GM08714 (cell line): ENCODE measurements around the gene HNMT.
"Not testable (repeated sequence)": the region's sequence is repeated elsewhere in the genome, so short reads cannot be mapped to it uniquely, and the experiment has no call there.

Source experiments
- H3K4me3 ChIP-seq: fragments of 200-500 bp; sonication (Bioruptor generic); 2 replicates; pipeline ENCODE4 v1.5.1; 2014; ENCODE audit warnings: mild to moderate bottlenecking, low read length, inconsistent platforms
- ZNF274 ChIP-seq: IDR thresholded peaks from 2 replicates; pipeline ENCODE4 v1.6.1; 2012; ENCODE audit warnings: mild to moderate bottlenecking, low read depth, low read length

Gene HNMT

GRCh38 chr2:137964066-137964858 lies at the start of gene HNMT:
TSS of gene HNMT (plus strand) at chr2:137964473. CDS start at chr2:137964492, 19 bp downstream.
- TF ChIP-seq ZNF274: no peak
- H3K4me3 ChIP-seq: peak within 1 kb of the TSS; percentile 5; the same call in 1 of the 2 replicates

- H3K4me3 ChIP-seq: no peak overlapping the region
- TF ChIP-seq ZNF274: no peak
Observed at GRCh38 chr2:137921105-137921880, 43.0 kb upstream of the HNMT start.

GRCh38 chr2:137922171-137922570 lies 42.1 kb upstream of the HNMT start:
- H3K4me3 ChIP-seq: not testable (repeated sequence)

- H3K4me3 ChIP-seq: no peak overlapping the region
- no peak for TF ChIP-seq ZNF274
Observed at GRCh38 chr2:137924019-137924418, 40.3 kb upstream of the HNMT start.

- no peak for TF ChIP-seq ZNF274
- H3K4me3 ChIP-seq: no peak overlapping the region
Observed at GRCh38 chr2:137925599-137925998, 38.7 kb upstream of the HNMT start.

- TF ChIP-seq ZNF274: no peak
- H3K4me3 ChIP-seq: no peak overlapping the region
Observed at GRCh38 chr2:137927846-137928245, 36.4 kb upstream of the HNMT start.

GRCh38 chr2:137928547-137929518 lies 35.4 kb upstream of the HNMT start:
- no peak for TF ChIP-seq ZNF274
- no peak overlapping the region for H3K4me3 ChIP-seq

- TF ChIP-seq ZNF274: no peak
- H3K4me3 ChIP-seq: no peak overlapping the region
Observed at GRCh38 chr2:137929519-137929916, 34.8 kb upstream of the HNMT start.

GRCh38 chr2:137930146-137930545 lies 34.1 kb upstream of the HNMT start:
- H3K4me3 ChIP-seq: no peak overlapping the region
- TF ChIP-seq ZNF274: no peak

- H3K4me3 ChIP-seq: no peak overlapping the region
- no peak for TF ChIP-seq ZNF274
Observed at GRCh38 chr2:137935591-137935990, 28.7 kb upstream of the HNMT start.

- TF ChIP-seq ZNF274: no peak
- H3K4me3 ChIP-seq: no peak overlapping the region
Observed at GRCh38 chr2:137937246-137937645, 27.0 kb upstream of the HNMT start.

GRCh38 chr2:137937778-137938177 lies 26.5 kb upstream of the HNMT start:
- H3K4me3 ChIP-seq: no peak overlapping the region

GRCh38 chr2:137938204-137938603 lies 26.1 kb upstream of the HNMT start:
- TF ChIP-seq ZNF274: no peak
- H3K4me3 ChIP-seq: no peak overlapping the region

More at GRCh38 chr2:137937778-137938177, 26.5 kb upstream of the HNMT start:
- TF ChIP-seq ZNF274: no peak

GRCh38 chr2:137939026-137939425 lies 25.2 kb upstream of the HNMT start:
- no peak overlapping the region for H3K4me3 ChIP-seq
- TF ChIP-seq ZNF274: no peak
